ENCODE data around the gene POU3F1.

GRCh38 chr1:38063616-38064015 lies 17.0 kb upstream of the POU3F1 start:
- TF ChIP-seq, protein P1, sequence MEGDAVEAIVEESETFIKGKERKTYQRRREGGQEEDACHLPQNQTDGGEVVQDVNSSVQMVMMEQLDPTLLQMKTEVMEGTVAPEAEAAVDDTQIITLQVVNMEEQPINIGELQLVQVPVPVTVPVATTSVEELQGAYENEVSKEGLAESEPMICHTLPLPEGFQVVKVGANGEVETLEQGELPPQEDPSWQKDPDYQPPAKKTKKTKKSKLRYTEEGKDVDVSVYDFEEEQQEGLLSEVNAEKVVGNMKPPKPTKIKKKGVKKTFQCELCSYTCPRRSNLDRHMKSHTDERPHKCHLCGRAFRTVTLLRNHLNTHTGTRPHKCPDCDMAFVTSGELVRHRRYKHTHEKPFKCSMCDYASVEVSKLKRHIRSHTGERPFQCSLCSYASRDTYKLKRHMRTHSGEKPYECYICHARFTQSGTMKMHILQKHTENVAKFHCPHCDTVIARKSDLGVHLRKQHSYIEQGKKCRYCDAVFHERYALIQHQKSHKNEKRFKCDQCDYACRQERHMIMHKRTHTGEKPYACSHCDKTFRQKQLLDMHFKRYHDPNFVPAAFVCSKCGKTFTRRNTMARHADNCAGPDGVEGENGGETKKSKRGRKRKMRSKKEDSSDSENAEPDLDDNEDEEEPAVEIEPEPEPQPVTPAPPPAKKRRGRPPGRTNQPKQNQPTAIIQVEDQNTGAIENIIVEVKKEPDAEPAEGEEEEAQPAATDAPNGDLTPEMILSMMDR (conservative IDR thresholded peaks at IDR 0.05; ENCODE audit: low read depth, low read length) = no peak
- TF ChIP-seq EZH2 (IDR thresholded peaks at IDR 0.05; ENCODE audit: low read length, unreplicated experiment) (no peak), EZH2phosphoT487 (IDR thresholded peaks at IDR 0.05; ENCODE audit: borderline replicate concordance, low read length) (no peak)
